NCI-H69 (cell line): ENCODE measurements around the gene LLGL1.
A peak's percentile ranks its signal among the peaks of the same experiment; 100 is the strongest.

ENCODE experiments used
- DNase-seq: peaks from one replicate; lab custom pipeline; 2025; lab: John Stamatoyannopoulos, UW

Gene LLGL1

DNA sequence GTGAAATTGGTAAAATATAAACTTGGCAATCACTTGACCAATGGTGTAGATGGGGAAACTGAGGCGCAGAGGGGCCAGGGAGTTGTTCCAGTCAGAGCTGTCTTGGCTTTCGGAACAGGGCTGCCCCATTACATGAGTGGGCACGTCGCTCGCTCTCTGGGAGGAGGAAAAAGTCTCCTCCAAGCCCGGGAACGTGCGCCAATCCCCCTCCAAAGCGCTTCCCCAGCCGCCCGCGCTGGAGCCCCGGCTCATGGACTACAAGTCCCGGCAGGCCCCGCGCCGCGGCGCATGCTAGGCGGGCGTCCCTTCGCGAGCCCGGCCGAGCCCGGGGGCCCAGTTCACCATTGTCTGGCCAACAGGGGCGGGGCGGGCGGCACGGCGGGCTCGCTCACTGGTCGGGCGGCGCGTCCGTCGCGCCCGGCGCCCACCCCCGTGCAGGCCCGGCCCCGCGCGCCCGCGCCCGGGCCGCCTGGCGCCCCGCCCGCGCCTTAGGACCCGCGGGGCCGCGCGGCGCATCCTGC, at the start of gene LLGL1:
Gene LLGL1, plus strand, starts transcription at position 515 of the 521 bp plus-strand sequence. CDS start 48 bp downstream, outside the sequence.
- DNase-seq = peak; percentile 94

DNA sequence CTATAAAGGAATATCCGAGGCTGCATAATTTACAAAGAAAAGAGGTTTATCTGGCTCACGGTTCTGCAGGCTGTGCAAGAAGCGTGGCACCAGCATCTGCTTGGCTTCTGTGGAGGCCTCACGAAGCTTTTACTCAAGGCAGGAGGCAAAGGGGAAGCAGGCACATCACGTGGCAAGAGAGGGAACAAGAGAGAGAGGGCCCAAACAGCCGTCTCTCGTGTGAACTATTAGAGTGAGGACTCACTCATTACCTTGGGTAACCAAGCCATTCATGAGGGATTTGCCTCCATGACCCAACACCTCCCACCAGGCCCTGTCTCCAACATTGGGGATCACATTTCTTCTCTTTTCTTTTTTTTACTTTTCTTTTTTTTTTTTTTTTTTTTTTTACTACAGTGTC, 49.3 kb upstream of the LLGL1 start:
- no peak for DNase-seq

DNA sequence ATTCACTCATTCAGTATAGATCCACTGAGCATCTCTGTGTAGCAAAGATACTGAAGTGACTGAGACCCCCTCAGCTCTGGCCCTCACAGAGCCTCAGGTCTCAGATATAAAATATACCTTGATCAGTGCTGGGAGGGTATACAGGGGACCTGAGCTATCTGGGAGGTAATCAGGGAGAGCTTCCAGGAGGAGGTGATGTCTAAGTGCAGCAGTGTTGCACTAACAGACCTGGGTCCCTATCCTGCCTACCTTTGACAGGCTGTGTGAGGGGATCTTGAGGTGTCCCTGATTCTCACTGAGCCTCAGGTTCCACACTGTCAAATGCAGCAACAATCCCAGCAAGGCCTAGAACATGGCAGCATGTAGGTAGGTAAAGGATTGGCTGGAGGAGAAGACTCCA, 48.3 kb upstream of the LLGL1 start:
- DNase-seq = no peak

DNA sequence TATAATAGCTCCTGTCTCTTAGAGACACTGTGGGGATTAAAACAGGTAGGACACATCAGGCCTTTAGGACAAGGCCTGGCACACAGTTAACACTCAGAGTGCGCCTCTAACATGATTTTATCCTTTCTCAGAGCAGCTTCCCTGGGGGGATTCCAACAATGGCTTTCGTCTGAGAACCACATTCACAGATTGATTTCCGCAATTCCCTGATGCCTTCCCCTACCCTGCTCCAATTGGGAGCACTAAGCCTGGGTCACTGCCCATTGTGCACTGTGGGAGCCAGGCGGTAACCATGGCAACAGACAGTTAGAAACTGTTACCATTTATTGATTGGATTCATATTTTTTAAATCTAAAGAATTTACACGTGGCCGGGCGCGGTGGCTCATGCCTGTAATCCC, 47.7 kb upstream of the LLGL1 start:
- DNase-seq = no peak

DNA sequence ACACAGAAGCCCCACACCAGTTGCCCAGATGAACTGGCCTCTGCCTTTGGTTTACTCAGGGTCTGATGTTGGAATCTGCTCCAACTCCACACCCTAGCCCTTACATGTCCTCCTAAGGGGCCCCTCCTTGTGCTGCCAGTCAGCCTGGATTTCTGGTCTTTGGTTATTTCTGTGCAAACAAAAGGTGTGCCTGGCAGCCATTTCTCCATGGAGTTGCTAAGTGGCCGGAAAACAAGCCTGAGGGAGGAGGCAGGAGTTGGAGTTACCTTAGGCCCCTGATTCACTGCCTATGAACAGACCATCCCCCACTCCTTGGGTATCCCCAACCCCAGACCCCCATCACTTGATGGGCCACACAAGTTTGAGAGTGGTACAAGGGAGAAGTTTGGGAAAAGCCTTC, 46.2 kb upstream of the LLGL1 start:
- DNase-seq = no peak

DNA sequence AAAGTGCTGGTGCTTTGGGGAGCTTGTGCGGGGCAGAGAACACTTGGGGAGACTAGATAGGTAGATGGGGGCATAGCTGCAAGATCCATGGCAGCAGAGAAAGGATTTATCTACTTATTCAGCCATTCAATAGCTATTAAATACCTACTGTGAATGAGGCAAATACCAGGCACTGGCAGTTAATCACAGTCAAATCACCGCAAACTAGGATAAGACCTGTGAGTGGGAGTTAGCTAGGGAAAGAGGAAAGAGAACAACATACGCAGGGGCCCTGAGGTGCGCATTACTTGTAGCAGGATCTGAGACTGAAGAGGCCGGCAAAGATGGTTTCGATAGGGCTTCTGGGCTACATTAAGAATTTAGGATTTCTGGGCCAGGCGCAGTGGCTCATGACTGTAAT, 45.6 kb upstream of the LLGL1 start:
- DNase-seq = no peak

DNA sequence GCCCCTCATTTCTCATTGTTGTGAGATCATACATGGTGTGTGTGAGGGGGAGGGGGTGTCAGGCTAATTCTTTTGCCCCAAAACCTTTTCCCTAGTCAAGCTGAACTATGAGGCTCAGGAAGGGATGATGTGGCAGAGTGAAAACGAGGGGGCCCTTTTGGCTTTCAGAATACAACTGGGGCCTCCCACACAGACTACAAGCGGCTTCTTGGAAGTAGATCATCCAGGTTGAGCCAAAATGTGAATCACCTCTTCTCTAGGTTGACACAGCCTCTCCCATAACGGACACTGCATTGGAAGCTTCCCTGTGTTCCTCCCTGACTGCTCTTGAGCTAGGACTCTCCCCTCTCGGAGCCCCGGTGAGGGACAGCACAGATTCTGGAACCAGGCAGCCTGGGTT, 44.1 kb upstream of the LLGL1 start:
- no peak for DNase-seq

DNA sequence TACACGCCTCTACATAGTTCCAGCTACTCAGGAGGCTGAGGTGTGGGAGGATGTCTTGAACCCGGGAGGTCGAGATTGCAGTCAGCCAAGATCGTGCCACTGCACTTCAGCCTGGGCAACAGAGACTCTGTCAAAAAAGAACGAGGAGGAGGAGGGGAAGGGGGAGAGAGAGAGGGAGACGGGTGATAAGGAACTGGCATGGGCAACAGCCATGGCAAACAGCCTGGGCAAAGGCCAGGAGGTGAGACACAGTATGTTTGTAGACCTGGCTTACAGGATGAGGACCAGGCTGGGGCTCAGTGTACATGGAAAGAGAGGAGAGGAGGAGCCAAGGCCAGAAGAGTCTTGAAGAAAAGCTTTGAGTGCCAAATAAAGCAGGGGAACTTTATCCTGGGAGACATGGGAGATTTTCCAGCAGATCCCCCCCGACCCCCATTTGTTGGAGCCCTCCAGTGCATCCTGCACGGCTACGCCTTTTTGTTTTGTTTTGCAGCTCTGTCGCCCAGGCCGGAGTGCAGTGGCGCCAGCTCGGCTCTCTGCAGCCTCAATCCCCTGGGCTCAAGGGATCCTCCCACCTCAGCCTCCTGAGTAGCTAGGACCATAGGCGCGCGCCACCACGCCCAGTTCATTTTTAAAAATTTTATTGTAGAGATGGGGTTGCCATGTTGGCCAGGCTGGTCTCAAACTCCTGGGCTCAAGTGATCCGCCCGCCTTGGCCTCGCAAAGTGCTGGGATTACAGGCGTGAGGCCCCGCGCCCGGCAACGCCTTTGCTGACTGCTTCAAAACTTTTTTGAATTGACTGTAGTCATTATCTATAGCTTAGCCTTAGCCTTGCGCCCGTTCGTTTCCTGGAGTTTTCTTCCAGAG, 43.1 kb upstream of the LLGL1 start:
- peak; percentile 39 for DNase-seq

DNA sequence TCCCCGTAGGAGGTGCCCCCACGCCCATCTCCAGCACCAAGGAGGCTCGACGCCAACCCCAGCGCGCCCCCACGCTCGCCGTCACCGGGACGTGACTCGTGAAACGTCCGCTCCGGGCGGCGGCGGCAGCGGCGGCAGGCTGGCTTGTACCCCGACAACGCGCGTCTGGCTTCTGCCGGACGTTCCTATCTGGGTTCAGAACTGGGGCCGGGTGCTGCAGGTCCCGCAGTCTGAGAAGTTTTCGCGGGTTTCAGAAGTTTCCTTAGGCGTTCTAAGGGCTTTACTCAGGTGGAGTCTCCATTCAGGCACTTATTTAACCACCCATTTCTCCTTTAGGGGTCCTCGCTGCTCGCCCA, 42.5 kb upstream of the LLGL1 start:
- DNase-seq = peak; percentile 82

DNA sequence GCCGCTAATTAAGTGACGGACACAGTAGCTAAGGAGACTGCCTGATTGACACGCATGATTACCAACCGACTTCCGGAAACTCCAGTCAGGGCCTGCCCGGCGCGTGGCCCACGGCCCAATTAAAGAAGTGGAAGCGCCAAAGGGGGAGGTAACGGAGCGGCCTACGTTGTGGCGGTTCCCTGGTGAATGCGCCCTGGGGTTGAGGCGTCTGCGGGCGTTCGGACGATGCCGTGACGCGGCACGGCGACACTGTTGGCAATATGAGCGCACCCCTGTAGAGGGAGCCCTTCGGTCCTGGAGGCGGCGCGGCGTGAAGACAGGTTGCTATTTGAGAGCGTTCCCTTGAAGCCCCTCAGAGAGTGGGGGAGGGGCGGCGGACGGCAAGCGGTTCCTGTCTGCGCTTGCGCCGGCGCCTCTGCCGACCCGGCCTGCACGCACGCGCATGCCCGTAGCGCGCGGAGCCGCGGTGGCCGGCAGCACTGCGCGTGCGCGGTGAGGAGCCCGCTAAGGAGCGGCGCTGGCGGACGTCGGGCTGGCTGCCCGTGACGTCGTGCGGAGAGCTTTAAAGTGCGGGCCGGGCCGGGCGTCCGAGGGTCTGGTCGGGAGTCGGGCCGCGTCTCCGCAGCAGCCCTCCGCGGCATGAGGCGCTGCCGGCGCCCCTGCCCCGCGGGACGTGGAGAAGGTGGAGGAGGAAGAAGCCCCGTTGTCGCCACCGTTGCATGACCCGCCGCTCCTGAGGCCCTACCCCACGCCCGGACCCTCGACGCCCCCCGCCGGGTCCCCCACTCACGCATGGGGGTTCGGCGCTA, 41.9 kb upstream of the LLGL1 start, which contains the start of gene ALKBH5:
Gene ALKBH5, plus strand, starts transcription at position 495 of the 809 bp plus-strand sequence. CDS start 416 bp downstream, outside the sequence.
- DNase-seq = peak; percentile 98

DNA sequence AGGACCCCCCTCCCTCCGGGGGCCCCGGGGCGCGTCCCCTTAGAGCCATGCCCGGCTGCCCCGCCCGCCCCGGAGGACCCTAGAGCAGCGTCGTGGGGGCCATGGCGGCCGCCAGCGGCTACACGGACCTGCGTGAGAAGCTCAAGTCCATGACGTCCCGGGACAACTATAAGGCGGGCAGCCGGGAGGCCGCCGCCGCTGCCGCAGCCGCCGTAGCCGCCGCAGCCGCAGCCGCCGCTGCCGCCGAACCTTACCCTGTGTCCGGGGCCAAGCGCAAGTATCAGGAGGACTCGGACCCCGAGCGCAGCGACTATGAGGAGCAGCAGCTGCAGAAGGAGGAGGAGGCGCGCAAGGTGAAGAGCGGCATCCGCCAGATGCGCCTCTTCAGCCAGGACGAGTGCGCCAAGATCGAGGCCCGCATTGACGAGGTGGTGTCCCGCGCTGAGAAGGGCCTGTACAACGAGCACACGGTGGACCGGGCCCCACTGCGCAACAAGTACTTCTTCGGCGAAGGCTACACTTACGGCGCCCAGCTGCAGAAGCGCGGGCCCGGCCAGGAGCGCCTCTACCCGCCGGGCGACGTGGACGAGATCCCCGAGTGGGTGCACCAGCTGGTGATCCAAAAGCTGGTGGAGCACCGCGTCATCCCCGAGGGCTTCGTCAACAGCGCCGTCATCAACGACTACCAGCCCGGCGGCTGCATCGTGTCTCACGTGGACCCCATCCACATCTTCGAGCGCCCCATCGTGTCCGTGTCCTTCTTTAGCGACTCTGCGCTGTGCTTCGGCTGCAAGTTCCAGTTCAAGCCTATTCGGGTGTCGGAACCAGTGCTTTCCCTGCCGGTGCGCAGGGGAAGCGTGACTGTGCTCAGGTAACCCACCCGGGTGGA, 41.0 kb upstream of the LLGL1 start:
- DNase-seq = peak; percentile 54

DNA sequence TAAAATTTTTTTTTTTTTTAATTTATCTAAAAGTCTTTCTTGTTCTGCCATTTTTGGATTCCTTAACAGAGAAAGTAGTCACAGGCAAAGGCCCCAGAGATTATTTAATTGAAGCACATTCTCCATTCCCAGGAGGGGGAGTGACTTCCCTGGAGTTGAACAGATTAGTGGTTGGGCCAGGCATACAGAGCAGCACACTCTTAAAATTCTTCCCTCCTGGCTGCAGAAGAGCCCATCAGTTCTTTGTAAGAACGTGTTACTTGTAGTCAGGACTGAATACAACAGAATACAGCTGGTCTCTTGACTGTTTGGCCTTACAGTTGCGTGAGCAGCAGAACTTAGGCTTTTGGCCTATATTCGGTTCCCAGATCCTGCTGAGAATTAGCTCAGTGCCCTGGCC, 40.0 kb upstream of the LLGL1 start:
- peak; percentile 10 for DNase-seq

DNA sequence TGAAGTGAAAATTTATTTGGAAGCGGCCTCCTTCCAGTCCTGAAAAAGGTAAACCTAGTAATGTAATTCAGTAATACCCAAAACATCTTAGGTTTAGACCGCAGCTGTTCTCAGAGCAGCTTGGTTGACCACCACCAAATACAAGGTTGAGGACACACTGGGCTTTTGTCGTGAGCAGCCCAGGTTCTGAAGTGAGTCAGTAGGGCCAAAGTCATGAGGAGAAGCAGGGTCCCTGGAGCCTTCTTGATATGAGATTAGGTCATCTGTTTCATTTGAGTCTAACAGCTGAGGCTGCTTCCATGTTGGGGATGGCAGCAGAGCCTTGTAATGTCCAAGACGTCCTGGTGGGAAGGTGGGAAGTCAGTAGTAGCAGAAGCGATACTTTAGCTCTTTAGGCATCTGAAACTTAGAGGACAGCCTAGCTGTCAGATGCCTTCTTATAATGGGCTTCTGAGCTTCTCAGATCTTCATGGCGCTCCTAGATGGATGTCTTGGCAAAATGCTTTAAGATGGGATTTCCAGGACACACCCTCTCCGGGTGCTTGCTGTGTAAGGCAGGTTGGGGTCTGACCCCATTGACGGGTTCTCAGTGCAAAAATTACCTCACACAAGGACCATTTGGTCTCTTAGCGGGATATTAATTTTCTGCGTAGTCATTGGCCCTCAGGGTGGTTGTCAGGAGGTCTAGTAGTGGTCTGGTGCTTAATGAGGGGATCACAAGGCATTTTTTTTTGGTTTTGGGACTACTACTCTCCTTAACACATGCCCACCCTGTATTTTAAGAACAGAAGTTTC, 39.4 kb upstream of the LLGL1 start:
- peak; percentile 5 for DNase-seq

DNA sequence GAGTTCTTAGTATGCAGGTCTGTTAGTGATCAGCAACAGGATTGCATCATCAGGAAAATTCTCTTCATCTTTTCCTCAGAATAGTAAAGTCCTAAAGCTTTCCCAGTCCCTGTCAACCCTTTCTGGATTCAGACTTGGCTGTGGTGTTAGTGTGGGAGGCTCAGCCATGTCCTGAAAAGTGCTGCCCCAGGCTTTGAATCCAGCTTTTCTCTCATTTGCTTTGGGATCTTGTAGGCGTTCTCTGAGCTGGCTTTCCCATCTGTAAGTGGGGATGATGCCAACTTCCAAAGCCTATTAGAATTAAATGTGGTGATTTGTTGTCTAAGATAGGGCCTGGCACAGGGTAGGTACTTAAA, 38.8 kb upstream of the LLGL1 start:
- DNase-seq = no peak

DNA sequence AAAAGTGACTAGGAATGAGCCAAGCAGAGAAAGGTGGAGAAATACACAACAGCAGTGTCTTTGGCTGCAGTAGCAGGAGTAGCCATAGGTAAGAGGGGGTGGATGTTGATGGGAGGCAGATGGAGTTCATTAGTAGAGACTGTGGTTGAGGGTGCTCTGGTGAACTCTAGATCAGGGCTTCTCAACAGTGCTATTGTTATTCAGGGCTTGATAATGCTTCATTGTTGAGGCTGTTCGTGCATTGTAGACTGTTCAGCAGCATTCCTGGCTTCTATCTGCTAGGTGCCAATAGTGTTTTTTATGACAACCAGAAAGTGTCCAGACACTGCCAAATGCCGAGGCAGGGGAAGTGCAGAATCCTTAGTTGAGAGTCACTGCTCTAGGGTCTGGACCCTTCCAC, 38.2 kb upstream of the LLGL1 start:
- no peak for DNase-seq

DNA sequence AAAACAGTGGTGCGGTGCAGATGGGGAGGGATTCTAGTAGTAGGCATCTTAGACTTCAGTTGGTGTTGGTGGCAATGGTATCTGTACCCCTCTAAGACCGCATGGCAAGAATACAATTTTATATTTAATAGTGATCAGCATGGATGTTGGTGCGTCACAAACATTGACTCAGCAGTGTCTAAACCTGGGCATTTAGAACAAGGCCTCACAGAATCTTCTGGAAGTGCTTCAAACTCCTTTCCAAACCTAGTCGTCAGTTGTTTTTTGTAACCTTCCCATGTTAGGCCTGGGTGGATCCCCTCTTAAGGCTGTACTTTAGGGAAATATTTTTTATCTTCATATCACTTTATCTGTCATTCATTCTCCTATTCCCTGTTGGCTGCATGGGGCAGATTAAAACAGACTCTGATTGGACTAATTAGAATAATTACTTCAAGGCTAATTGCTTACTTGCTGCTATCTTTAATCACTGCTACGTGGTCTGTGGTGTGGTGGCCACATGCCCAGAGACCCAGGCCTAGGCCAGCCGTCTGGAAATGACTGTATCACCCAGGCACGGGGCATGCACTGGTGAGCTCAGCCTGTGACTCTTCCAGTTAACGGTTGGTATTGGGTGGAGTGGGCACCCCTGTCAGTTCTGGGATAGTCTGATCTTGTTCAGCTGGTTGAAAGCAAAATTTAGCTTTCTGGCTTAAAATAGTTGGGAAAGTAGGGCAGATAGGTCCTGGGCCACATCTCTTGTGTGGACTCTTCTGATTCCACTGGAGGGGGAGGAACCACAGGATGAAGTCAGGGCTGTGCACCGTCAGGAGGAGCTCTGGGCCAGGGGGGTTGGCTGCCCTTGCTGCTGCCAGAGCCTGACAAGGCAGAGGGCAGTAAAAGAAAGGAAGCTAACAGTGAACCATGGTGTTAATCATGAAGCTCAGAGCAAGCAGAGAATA, 37.3 kb upstream of the LLGL1 start:
- no peak for DNase-seq

DNA sequence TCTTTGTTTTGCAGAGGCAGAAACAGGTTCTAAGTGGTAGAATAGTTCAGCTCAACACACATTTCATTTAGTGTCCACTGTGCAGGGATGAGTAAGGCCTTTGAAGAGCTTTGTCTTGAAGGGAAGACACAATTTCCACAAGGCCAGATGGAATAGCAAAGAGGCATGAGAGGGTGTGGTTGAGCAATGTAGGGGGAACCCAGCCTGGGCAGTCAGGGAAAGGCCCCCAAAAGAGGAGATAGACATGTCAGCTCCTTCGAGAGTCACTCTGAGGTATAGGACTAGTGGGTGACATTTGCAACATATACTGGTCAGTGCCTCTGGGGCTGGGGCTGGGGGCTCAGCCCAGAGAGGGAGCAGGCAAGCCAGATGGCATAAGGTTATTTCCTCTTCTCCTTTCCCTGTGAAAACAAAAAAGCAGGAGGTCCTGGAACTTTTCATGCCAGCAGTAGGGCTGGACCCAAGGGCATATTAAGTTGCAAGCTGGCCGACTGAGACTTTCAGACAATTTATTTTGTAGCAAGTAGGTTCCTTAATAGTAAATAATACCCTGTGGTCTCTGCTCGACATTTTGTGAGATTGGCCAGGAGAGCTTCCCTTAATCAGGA, 34.7 kb upstream of the LLGL1 start:
- DNase-seq = no peak

DNA sequence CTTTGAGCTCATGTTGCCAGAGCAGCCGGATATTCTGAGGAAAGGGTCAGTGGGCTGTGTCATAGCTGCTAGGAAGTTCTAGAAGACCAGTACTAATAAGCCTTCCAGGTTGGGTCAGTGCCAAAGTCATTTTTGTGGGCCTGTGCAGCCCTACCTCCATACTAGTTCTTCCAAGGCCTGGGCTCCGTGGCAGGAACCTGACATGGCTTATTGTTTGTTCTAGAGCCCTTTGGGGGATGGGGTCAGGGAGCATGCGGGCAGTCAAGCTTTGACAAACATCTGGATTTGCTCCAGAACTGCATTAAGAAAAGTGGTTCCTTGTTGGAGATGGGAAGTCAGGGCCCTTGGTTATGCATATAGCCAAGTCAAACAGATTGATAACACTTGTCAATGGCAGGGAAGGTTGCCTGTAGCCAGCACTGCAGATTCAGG, 34.2 kb upstream of the LLGL1 start:
- peak; percentile 17 for DNase-seq

DNA sequence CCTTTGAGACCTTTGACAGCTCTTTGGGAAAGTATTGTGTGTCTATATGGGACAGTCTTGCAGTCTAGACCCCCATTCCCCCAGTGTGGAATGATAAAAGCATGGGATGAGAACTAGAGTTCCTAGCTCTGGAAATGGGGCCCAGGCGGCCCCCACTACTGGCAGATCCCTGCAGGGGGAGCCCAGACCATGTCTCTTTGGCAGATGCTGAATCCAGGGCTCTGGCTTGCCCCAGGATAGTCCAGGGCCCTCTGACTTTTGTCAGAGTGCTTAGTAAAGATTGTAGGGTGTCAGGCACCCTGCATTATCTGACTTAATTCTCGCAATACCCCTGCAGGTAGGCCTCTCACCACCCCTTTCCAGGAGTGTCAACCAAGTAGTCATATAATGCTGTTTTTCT, 33.5 kb upstream of the LLGL1 start:
- DNase-seq = no peak

DNA sequence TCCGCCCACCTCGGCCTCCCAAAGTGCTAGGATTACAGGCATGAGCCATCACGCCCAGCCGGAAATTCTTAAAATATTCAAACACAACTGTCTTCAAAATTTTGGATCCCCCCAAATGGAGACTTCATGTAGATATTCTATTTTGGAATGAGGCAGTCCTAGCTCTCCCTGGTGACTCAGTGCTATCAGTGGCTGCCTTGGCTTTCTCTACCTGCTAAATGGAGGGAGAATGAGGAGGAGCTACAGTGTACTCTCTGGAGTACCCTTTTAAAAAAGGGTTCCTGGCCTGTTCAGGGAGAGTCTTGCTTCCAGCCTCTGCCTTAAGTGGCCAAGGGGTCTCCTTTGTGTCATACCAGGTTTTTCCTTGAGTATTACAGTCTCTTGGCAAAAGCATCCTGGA, 31.0 kb upstream of the LLGL1 start:
- DNase-seq = no peak
